HCT116 (cell line): ENCODE results near the gene TXNDC15. TPM values are rescaled to one million over a fixed set of nuclear protein-coding genes. Genes with fewer than 3 reads are reported as not detected.

Experiments
- ATAC-seq: fragments of 200-7000 bp; cut with Tn5 transposase; 2 replicates; pipeline ENCODE4 v1.9.1; 2020; ENCODE audit warnings: mild to moderate bottlenecking, moderate library complexity
- BruUV-seq: library from RNA; stranded (reverse); fragments of 400-500 nt; replicated peaks from 2 replicates; lab custom pipeline; 2021; lab: Mats Ljungman, UMichigan
- CTCF ChIA-PET: fragments of 300-600 bp; sonication (Branson Sonifier 250); formaldehyde crosslinking; loops from one replicate; lab custom pipeline; 2021; ENCODE audit warnings: antibody characterized with exemption; lab: Charles Lee
- POLR2A ChIA-PET: fragments of 300-600, 350-600 bp; sonication (Branson Sonifier 250); formaldehyde crosslinking; loops from one replicate; lab custom pipeline; 2021; ENCODE audit warnings: antibody characterized with exemption; lab: Charles Lee
- RAD21 ChIA-PET, 2 experiments: fragments of 300-600 bp; sonication (Branson Sonifier 250); formaldehyde crosslinking; loops; one replicate each; lab custom pipeline; 2023; ENCODE audit warnings: low total read pairs in 2 of 2; ENCODE audit not compliant: uncharacterized antibody in 2 of 2, unreplicated experiment in 2 of 2, low non-redundant PET in 1 of 2; lab: Charles Lee
- DNase-seq: peaks from one replicate; pipeline ENCODE4 v3.0.0-alpha.2; 2010; ENCODE audit warnings: low read depth, low spot score
- H2AFZ ChIP-seq: fragments of 200-600 bp; shearing (Covaris generic), sonication (generic); 2 replicates; pipeline ENCODE4 v1.6.1; 2017; ENCODE audit warnings: low read depth, mixed run types, mixed read lengths, antibody characterized with exemption, low read length; ENCODE audit not compliant: poor library complexity, severe bottlenecking
- H3K27ac ChIP-seq: 2 replicates; pipeline ENCODE4 v1.5.1; 2012; ENCODE audit warnings: low read depth, low read length
- H3K27me3 ChIP-seq: fragments of 200-600 bp; sonication (generic); 2 replicates; pipeline ENCODE4 v1.6.1; 2016; ENCODE audit warnings: mixed run types, low read length, mixed read lengths; ENCODE audit not compliant: insufficient read depth
- H3K36me3 ChIP-seq, 2 experiments: fragments of 200-500 bp in 1 of 2; fragments of 200-600 bp in 1 of 2; sonication (Bioruptor generic) in 1 of 2; sonication (generic) in 1 of 2; 2 replicates each; pipeline versions ENCODE4 v1.5.1 to v1.6.1; 2014 to 2016; ENCODE audit warnings: low read length in 2 of 2, inconsistent platforms in 1 of 2, mixed read lengths in 1 of 2, mixed run types in 1 of 2; ENCODE audit not compliant: insufficient read depth in 2 of 2, control insufficient read depth in 1 of 2
- H3K4me1 ChIP-seq, 2 experiments: fragments of 200-600 bp in 1 of 2; sonication (generic) in 1 of 2; 2 replicates each; pipeline versions ENCODE4 v1.5.1 to v1.6.1; 2012 to 2017; ENCODE audit warnings: low read length in 2 of 2, inconsistent platforms in 1 of 2, mild to moderate bottlenecking in 1 of 2, mixed read lengths in 1 of 2, mixed run types in 1 of 2, moderate library complexity in 1 of 2; ENCODE audit not compliant: insufficient read depth in 2 of 2, control insufficient read depth in 1 of 2
- H3K4me2 ChIP-seq: fragments of 200-600 bp; sonication (generic); 2 replicates; pipeline ENCODE4 v1.6.1; 2017; ENCODE audit warnings: mixed run types, low read length, mixed read lengths
- H3K4me3 ChIP-seq, 2 experiments: fragments of 200-600 bp in 1 of 2; sonication (generic) in 1 of 2; replicated peaks in 1 of 2; 2 replicates each; pipeline ENCODE4 v1.5.1; 2011 to 2016; ENCODE audit warnings: low read length in 2 of 2, control low read depth in 1 of 2, low read depth in 1 of 2, mild to moderate bottlenecking in 1 of 2, mixed read lengths in 1 of 2, mixed run types in 1 of 2
- H3K79me2 ChIP-seq: fragments of 200-600 bp; sonication (generic); 2 replicates; pipeline ENCODE4 v1.6.1; 2017; ENCODE audit warnings: mild to moderate bottlenecking, mixed run types, low read length, moderate library complexity, mixed read lengths; ENCODE audit not compliant: insufficient read depth
- H3K9ac ChIP-seq: fragments of 200-600 bp; sonication (generic); 2 replicates; pipeline ENCODE4 v1.6.1; 2016; ENCODE audit warnings: low read length, mixed read lengths
- H3K9me2 ChIP-seq: fragments of 200-600 bp; sonication (generic), shearing (Covaris generic); 2 replicates; pipeline ENCODE4 v1.6.1; 2017; ENCODE audit warnings: mixed run types, mild to moderate bottlenecking, moderate library complexity; ENCODE audit not compliant: insufficient read depth
- H3K9me3 ChIP-seq, 2 experiments: fragments of 200-500 bp in 1 of 2; fragments of 200-600 bp in 1 of 2; sonication (Bioruptor generic) in 1 of 2; sonication (generic) in 1 of 2; 2 replicates each; pipeline ENCODE4 v1.6.1; 2014 to 2017; ENCODE audit warnings: low read length in 2 of 2, mixed read lengths in 2 of 2, inconsistent platforms in 1 of 2, low read depth in 1 of 2, mild to moderate bottlenecking in 1 of 2, mixed run types in 1 of 2, moderate library complexity in 1 of 2; ENCODE audit not compliant: control insufficient read depth in 1 of 2, insufficient read depth in 1 of 2
- H4K20me1 ChIP-seq: fragments of 200-600 bp; sonication (generic), shearing (Covaris generic); 2 replicates; pipeline ENCODE4 v1.6.1; 2017; ENCODE audit warnings: mixed run types, mild to moderate bottlenecking, moderate library complexity; ENCODE audit not compliant: insufficient read depth
- EZH2phosphoT487 ChIP-seq: fragments of 200-600 bp; IDR thresholded peaks from 2 replicates; pipeline ENCODE4 v1.6.1; 2018; ENCODE audit warnings: antibody characterized with exemption, borderline replicate concordance
- FOSL1 ChIP-seq: IDR thresholded peaks from 2 replicates; pipeline ENCODE4 v1.6.1; 2012; ENCODE audit warnings: low read depth
- POLR2A ChIP-seq: IDR thresholded peaks from 2 replicates; pipeline ENCODE4 v1.7.0; 2011; ENCODE audit warnings: borderline replicate concordance; ENCODE audit not compliant: insufficient read depth, insufficient read length; ENCODE audit errors: extremely low read depth
- SP1 ChIP-seq: IDR thresholded peaks from 2 replicates; pipeline ENCODE4 v1.6.1; 2012; ENCODE audit warnings: low read depth
- TCF7L2 ChIP-seq: IDR thresholded peaks from 2 replicates; pipeline ENCODE4 v1.7.0; 2011; ENCODE audit warnings: borderline replicate concordance, inconsistent platforms; ENCODE audit not compliant: insufficient read depth, insufficient read length; ENCODE audit errors: extremely low read depth
- YY1 ChIP-seq: IDR thresholded peaks from 2 replicates; pipeline ENCODE4 v1.6.1; 2011; ENCODE audit warnings: low read length, low read depth, moderate library complexity, mild to moderate bottlenecking; ENCODE audit not compliant: insufficient replicate concordance; ENCODE audit errors: extremely low read depth
- ZFX ChIP-seq: fragments of 450-650 bp; IDR thresholded peaks from 2 replicates; pipeline ENCODE4 v1.6.1; 2017
- intact Hi-C: fragments of 100-400 bp; cut with micrococcal nuclease; formaldehyde crosslinking; loops from 2 replicates; pipeline ENCODE4 v1.10.0; 2022
- total RNA-seq: library from RNA; stranded (reverse); gene quantifications from one replicate; pipeline ENCODE4 v1.2.1, GENCODE V29; 2021; ENCODE audit not compliant: unreplicated experiment
- TF ChIP-seq, protein P1 (sequence below): IDR thresholded peaks from 2 replicates; pipeline ENCODE4 v1.6.1; 2012
- TF ChIP-seq, protein P2 (sequence below): IDR thresholded peaks from 2 replicates; pipeline ENCODE4 v1.6.1; 2012
- TF ChIP-seq, protein P3 (sequence below), 3 experiments: fragments of 200-600 bp in 1 of 3; sonication (generic) in 1 of 3; IDR thresholded peaks in 2 of 3; conservative IDR thresholded peaks in 1 of 3; 2 replicates each; pipeline ENCODE4 v1.5.1; 2012 to 2017; ENCODE audit warnings: low read depth in 2 of 3, low read length in 2 of 3, antibody characterized with exemption in 1 of 3, borderline replicate concordance in 1 of 3, control low read depth in 1 of 3, mild to moderate bottlenecking in 1 of 3, mixed read lengths in 1 of 3, mixed run types in 1 of 3, moderate library complexity in 1 of 3; ENCODE audit not compliant: insufficient read depth in 1 of 3

Gene TXNDC15
- total RNA-seq, 1 experiment from 2014 or later: 17.8 TPM

DNA sequence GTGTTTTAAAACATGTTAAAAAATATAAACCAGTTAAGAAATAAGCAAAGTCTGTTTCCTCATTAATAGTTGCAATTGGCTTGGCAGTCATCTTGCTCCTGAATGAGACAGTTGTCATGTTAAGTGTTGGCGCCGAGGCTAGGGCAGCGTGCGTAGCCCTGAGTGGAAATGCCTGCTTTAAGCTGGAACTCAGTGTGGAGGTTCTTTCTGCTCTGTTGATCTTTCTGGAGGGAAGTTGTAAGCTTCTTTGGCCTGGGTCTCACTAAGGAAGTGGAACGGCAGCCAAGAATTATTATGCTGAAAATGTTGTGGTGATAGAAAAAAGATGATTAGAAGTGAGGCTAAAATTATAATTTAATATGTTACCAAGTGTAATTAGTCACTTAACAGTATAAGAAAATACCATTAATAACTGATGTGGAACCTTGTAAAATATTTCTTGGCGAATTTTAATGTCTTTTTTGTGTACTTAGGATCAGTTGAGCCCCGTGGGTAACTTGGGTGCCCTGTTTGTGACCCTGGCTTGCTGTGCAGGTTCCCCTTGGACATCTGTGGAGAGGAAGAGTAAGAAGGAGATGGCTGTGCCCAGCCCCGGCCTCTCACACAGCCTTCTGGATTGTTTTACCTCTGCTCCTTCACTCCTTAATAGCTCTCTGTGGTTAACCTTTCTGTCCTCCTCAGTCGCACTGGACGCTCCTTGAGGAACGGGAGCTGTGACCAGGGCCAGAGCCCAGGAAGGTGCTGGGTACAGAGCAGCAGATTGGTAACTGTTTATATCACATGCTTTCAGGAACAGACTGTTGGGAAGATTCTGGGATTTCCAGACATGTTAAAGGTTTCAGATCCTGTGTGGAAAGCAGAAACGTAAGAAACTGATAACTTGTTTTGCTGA, 61.8 kb downstream of the TXNDC15 start:
- ChIA-PET CTCF (interaction anchor here (1.0 kb wide), 1 partner anchor 19 kb away, joined by 3 read pairs; no protein-coding TSS in a partner anchor), POLR2A (no interaction called here), RAD21 (no interaction called here)
- Histone ChIP-seq H3K4me2 (no peak overlapping the region), H3K79me2 (no peaks in the 10 kb centered on the region), H3K9me2 (no peaks in the 10 kb centered on the region), H3K4me3 (no peak overlapping the region), H3K27me3 (no peaks in the 10 kb centered on the region), H3K9me3 (no peaks in the 10 kb centered on the region), H2AFZ (no peak overlapping the region), H4K20me1 (no peaks in the 10 kb centered on the region), H3K27ac (no peak overlapping the region), H3K9ac (no peak overlapping the region), H3K4me1 (no peaks in the 10 kb centered on the region), H3K36me3 (no peaks in the 10 kb centered on the region)
- intact Hi-C loops: no loop called here
- ATAC-seq (no peak), DNase-seq (no peak)
- no TSS peak for BruUV-seq
- no peak for TF ChIP-seq TCF7L2
- TF ChIP-seq POLR2A: no peak

DNA sequence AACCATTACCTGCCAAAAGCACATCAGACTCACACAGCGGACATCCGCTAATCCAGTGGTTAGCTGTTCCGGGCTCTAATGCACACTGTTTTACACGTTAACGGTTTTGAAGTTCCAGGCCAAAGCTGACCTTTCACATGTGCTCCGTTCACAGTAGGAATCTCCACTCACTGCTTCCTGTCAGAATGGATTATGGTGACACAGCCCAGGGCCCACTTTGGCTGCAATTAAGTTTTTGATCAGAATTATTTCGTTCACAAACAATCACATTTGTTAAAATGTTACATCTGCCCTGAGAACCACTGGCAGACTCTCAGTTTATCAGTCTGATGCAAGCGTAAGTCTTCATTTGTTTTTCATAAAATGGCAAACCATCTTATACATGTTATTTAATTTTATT, 63.4 kb downstream of the TXNDC15 start:
- Histone ChIP-seq H3K79me2 (no peaks in the 10 kb centered on the region), H4K20me1 (no peaks in the 10 kb centered on the region; the same call in 1 of the 2 replicates), H2AFZ (no peak overlapping the region), H3K27me3 (no peaks in the 10 kb centered on the region), H3K4me3 (no peak overlapping the region), H3K4me2 (no peak overlapping the region), H3K36me3 (no peaks in the 10 kb centered on the region), H3K4me1 (no peaks in the 10 kb centered on the region), H3K9ac (no peak overlapping the region), H3K27ac (no peak overlapping the region), H3K9me3 (no peaks in the 10 kb centered on the region), H3K9me2 (no peaks in the 10 kb centered on the region)
- BruUV-seq: no TSS peak
- ChIA-PET POLR2A (no interaction called here), RAD21 (no interaction called here), CTCF (no interaction called here)
- TF ChIP-seq SP1 (no peak), YY1 (no peak), EZH2phosphoT487 (no peak), TCF7L2 (no peak), ZFX (no peak), FOSL1 (no peak)
- TF ChIP-seq, protein P1, sequence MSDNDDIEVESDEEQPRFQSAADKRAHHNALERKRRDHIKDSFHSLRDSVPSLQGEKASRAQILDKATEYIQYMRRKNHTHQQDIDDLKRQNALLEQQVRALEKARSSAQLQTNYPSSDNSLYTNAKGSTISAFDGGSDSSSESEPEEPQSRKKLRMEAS: no peak
- TF ChIP-seq, protein P2, sequence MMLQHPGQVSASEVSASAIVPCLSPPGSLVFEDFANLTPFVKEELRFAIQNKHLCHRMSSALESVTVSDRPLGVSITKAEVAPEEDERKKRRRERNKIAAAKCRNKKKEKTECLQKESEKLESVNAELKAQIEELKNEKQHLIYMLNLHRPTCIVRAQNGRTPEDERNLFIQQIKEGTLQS: no peak
- TF ChIP-seq, protein P3, sequence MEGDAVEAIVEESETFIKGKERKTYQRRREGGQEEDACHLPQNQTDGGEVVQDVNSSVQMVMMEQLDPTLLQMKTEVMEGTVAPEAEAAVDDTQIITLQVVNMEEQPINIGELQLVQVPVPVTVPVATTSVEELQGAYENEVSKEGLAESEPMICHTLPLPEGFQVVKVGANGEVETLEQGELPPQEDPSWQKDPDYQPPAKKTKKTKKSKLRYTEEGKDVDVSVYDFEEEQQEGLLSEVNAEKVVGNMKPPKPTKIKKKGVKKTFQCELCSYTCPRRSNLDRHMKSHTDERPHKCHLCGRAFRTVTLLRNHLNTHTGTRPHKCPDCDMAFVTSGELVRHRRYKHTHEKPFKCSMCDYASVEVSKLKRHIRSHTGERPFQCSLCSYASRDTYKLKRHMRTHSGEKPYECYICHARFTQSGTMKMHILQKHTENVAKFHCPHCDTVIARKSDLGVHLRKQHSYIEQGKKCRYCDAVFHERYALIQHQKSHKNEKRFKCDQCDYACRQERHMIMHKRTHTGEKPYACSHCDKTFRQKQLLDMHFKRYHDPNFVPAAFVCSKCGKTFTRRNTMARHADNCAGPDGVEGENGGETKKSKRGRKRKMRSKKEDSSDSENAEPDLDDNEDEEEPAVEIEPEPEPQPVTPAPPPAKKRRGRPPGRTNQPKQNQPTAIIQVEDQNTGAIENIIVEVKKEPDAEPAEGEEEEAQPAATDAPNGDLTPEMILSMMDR (IDR thresholded peaks at IDR 0.05 in 2 of 3, conservative IDR thresholded peaks at IDR 0.05 in 1 of 3; ENCODE audit: borderline replicate concordance in 1 of 3, insufficient read depth in 1 of 3, low read depth in 2 of 3, low read length in 2 of 3): no peak
- DNase-seq: no peak
- intact Hi-C loops: no loop called here
- ATAC-seq: no peak
